BLaER1 treated with 17β-estradiol and CSF1 and Interleukin-3, amounts not matched to agents 10 nM and 100 nM (cell line): ENCODE results near the gene VPS9D1.
A peak's percentile ranks its signal among the peaks of the same experiment; 100 is the strongest.
"Not testable (repeated sequence)": the region's sequence is repeated elsewhere in the genome, so short reads cannot be mapped to it uniquely, and the experiment has no call there.

ENCODE experiments used
- H3K27ac ChIP-seq, 11 experiments: shearing (Covaris generic); formaldehyde crosslinking; 2 replicates each; pipeline ENCODE4 v1.8.1; 2022
- H3K27me3 ChIP-seq, 11 experiments: shearing (Covaris generic); formaldehyde crosslinking; 2 replicates each; pipeline ENCODE4 v1.8.1; 2022
- H3K36me3 ChIP-seq, 11 experiments: shearing (Covaris generic); formaldehyde crosslinking; 2 replicates each; pipeline ENCODE4 v1.8.1; 2022
- H3K4me1 ChIP-seq, 10 experiments: shearing (Covaris generic); formaldehyde crosslinking; 2 replicates each; pipeline ENCODE4 v1.8.1; 2022
- H3K4me2 ChIP-seq, 11 experiments: shearing (Covaris generic); formaldehyde crosslinking; 2 replicates each; pipeline ENCODE4 v1.8.1; 2022
- H3K4me3 ChIP-seq, 10 experiments: shearing (Covaris generic); formaldehyde crosslinking; 2 replicates each; pipeline ENCODE4 v1.8.1; 2022
- H3K9ac ChIP-seq, 11 experiments: shearing (Covaris generic); formaldehyde crosslinking; 2 replicates each; pipeline ENCODE4 v1.8.1; 2022
- H3K9me3 ChIP-seq, 11 experiments: shearing (Covaris generic); formaldehyde crosslinking; replicated peaks in 1 of 11; 2 replicates each; pipeline ENCODE4 v1.8.1; 2022
- H4K20me1 ChIP-seq, 11 experiments: shearing (Covaris generic); formaldehyde crosslinking; 2 replicates each; pipeline ENCODE4 v1.8.1; 2022
- Cebpa-rat ChIP-seq, 11 experiments: shearing (Covaris generic); IDR thresholded peaks; 2 replicates each; pipeline ENCODE4 v1.8.1; 2022

Gene VPS9D1

DNA sequence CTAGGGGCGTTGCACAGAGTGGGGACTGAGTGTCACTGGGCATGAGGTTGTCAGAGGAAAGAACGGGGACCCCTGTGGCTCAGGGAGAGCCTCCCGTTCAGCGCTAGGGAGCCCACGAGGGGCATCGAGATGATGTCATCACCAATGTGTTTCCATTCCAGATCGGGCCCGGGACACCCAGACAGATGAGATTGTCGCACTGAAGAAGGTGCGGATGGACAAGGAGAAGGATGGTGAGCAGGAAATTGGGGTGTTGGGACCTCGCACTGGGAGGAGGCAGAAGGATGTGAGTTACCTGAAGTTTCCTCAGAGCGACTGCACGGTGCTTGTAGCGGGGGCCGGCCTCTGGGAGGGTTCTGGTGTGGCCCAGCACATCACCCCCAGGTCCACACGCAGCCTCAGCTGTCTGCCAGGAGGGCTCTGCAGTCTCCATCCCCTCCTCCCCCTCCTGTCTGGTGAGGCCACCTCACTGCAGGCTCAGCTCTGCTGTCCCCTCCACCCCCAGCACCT is 30.3 kb downstream of the VPS9D1 start:
- peaks cover 47 to 78% (median 70%) of the 10 kb centered on the region in 11 experiments for H3K36me3 ChIP-seq
- no peak overlapping the region for H3K9ac ChIP-seq
- H3K4me2 ChIP-seq: no peak overlapping the region
- peaks cover 14 to 67% (median 59%) of the 10 kb centered on the region in 10 experiments for H3K4me1 ChIP-seq
- H3K4me3 ChIP-seq: no peak overlapping the region
- H3K27me3 ChIP-seq: no peaks in the 10 kb centered on the region
- no peak for TF ChIP-seq Cebpa-rat (IDR thresholded peaks at IDR 0.05)
- no peak overlapping the region for H3K27ac ChIP-seq
- peaks cover 2 to 6% (median 5%) of the 10 kb centered on the region in 11 experiments; a peak in 21 of 22 replicates for H3K9me3 ChIP-seq
- peaks cover 3 to 76% (median 52%) of the 10 kb centered on the region in 11 experiments; a peak in 19 of 22 replicates for H4K20me1 ChIP-seq

GRCh38 chr16:89689621-89690020 is 31.1 kb downstream of the VPS9D1 start:
- not testable (repeated sequence) for H3K4me2 ChIP-seq, H3K27me3 ChIP-seq, H3K27ac ChIP-seq, H3K4me3 ChIP-seq
- Histone ChIP-seq H3K9ac (peak overlapping the region in 2 of 11 experiments; percentile 8 to 15; a peak in 1 of 22 replicates), H3K36me3 (peaks cover 50 to 78% (median 71%) of the 10 kb centered on the region in 11 experiments), H3K4me1 (peaks cover 13 to 61% (median 52%) of the 10 kb centered on the region in 10 experiments), H4K20me1 (peaks cover 0 to 68% (median 47%) of the 10 kb centered on the region in 11 experiments; a peak in 19 of 22 replicates), H3K9me3 (peaks cover 10 to 14% (median 14%) of the 10 kb centered on the region in 11 experiments)

- TF ChIP-seq Cebpa-rat (IDR thresholded peaks at IDR 0.05): no peak
- no peak overlapping the region for H3K4me3 ChIP-seq
- peaks cover 13 to 19% (median 18%) of the 10 kb centered on the region in 11 experiments for H3K9me3 ChIP-seq
- H3K27me3 ChIP-seq: no peaks in the 10 kb centered on the region
- no peak overlapping the region for H3K27ac ChIP-seq
- peaks cover 13 to 58% (median 49%) of the 10 kb centered on the region in 10 experiments for H3K4me1 ChIP-seq
- H3K36me3 ChIP-seq: peaks cover 46 to 78% (median 69%) of the 10 kb centered on the region in 11 experiments
- peak overlapping the region in 2 of 11 experiments; percentile 87 to 98; a peak in 2 of 22 replicates for H3K4me2 ChIP-seq
- peak overlapping the region in 4 of 11 experiments; percentile 8 to 96 (median 54); a peak in 3 of 22 replicates for H3K9ac ChIP-seq
- peaks cover 0 to 63% (median 44%) of the 10 kb centered on the region in 11 experiments; a peak in 19 of 22 replicates for H4K20me1 ChIP-seq
These were observed 31.6 kb downstream of the VPS9D1 start for GRCh38 chr16:89689142-89689541.

DNA sequence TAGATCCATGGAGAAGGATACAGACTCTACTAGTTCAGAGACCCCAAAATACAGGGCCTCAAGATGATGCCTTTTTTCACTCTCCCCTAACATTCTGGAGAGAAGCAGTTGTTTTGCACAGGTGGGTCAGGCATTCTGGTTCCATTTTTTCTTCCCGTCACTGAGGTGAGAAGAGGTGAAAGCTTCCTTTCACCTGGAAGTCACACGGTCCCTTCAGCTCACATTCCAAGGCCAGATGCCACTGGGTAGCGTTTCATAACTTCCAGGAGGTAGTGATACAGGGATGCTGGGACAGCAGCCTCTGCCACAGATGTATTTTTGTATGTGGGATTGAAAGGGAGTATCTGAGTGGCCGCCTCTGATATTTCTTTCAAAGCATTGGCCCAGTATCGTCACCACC is 32.3 kb downstream of the VPS9D1 start:
- H3K4me1 ChIP-seq: peaks cover 13 to 50% (median 42%) of the 10 kb centered on the region in 10 experiments
- peak overlapping the region in 1 of 11 experiments; percentile 92; a peak in 1 of 22 replicates for H3K27ac ChIP-seq
- peaks cover 13 to 26% (median 25%) of the 10 kb centered on the region in 11 experiments for H3K9me3 ChIP-seq
- peaks cover 0 to 56% (median 37%) of the 10 kb centered on the region in 11 experiments; a peak in 17 of 22 replicates for H4K20me1 ChIP-seq
- no peak overlapping the region for H3K4me3 ChIP-seq
- peak overlapping the region; percentile 85 to 99 (median 97); a peak in 21 of 22 replicates for H3K4me2 ChIP-seq
- TF ChIP-seq Cebpa-rat (IDR thresholded peaks at IDR 0.05): no peak
- peak overlapping the region in 5 of 11 experiments; percentile 29 to 96 (median 89); a peak in 6 of 22 replicates for H3K9ac ChIP-seq
- H3K27me3 ChIP-seq: no peaks in the 10 kb centered on the region
- H3K36me3 ChIP-seq: peaks cover 39 to 78% (median 68%) of the 10 kb centered on the region in 11 experiments

DNA sequence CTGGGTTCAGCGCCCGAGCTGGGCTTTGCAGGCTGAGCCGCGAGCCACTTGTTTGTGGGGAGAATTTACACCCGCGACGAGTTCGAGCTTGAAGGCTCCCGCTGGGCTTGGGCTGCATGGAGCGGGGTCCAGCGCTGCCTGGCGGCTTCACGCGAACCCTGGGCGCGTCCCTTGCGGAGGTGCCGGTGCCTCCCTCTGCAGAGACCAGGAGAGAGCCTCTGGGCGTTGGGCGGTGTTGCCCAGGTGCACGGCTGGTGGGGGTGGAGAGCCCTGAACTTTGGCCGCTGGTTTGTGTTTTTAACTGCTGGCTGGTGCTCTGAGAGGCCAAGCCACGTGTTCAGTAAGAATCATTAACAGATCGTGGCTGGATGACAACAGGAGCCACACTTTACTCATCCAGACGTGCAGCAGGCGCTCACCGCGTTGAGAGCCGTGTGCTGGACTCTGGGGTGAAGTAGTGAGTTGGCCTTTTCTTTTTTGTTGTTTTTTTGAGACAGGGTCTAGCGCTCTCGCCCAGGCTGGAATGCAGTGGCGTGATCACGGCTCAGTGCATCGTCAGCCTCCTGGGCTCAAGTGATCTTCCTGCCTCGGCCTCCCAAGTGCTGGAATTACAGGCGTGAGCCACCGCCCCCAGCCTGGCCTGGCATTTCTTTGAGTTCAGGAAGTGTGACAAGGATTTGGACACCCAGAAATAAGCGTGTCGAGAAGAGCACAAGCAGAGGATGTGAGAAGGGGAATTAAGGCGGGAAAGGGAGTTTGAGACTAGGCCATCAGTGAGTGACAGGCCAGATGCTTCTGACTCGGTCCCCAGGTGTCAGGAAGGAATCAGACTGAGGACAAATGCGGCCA is 33.4 kb downstream of the VPS9D1 start:
- no peak for TF ChIP-seq Cebpa-rat (IDR thresholded peaks at IDR 0.05)
- peaks cover 13 to 41% (median 32%) of the 10 kb centered on the region in 10 experiments for H3K4me1 ChIP-seq
- H3K36me3 ChIP-seq: peaks cover 31 to 78% (median 69%) of the 10 kb centered on the region in 11 experiments
- H3K27me3 ChIP-seq: no peaks in the 10 kb centered on the region
- peak overlapping the region; percentile 55 to 96 (median 88); a peak in 20 of 22 replicates for H3K27ac ChIP-seq
- peak overlapping the region; percentile 77 to 96 (median 88) for H3K9ac ChIP-seq
- peak overlapping the region; percentile 85 to 99 (median 97) for H3K4me2 ChIP-seq
- H3K9me3 ChIP-seq: peaks cover 13 to 34% (median 31%) of the 10 kb centered on the region in 11 experiments
- H3K4me3 ChIP-seq: peak overlapping the region; percentile 66 to 86 (median 80)
- H4K20me1 ChIP-seq: peaks cover 0 to 48% (median 32%) of the 10 kb centered on the region in 11 experiments; a peak in 17 of 22 replicates

DNA sequence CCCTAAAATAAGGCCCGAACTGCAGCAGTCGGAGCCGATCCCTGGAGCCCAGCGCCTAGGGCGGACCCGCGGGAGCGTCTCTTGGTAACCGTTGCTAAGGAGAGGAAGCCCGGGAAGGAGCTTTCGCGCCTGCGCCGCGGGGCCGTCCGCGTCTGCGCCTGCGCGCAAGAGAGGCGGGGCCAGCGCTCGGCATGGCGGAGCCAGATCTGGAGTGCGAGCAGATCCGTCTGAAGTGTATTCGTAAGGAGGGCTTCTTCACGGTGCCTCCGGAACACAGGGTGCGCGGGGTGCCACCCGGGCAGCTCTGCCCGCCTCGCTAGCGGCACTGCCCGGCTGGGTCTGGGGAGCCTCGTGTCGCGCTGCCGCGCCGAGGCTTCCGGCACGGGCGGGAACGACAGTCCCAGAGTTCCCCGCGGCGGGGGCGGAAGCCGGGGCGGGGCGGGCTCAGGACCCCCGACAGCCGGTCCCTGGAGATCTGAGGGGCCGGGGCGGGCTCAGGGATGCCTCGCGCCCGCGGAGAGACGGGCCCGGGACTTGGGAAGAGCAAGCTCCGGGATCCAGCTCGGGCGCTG is 34.1 kb downstream of the VPS9D1 start, which contains the start of gene CDK10:
CDK10 (plus strand) TSS at position 170 of the 572 bp plus-strand sequence; CDS start at position 192, 22 bp downstream.
- Histone ChIP-seq H4K20me1 (peaks cover 0 to 41% (median 25%) of the 10 kb centered on the region in 11 experiments; a peak in 15 of 22 replicates), H3K27ac (peak within 1 kb of the TSS; percentile 55 to 96 (median 88); a peak in 20 of 22 replicates), H3K4me3 (peak within 1 kb of the TSS; percentile 66 to 86 (median 80)), H3K27me3 (no peaks in the 10 kb centered on the region), H3K9ac (peak within 1 kb of the TSS; percentile 77 to 96 (median 88)), H3K9me3 (peaks cover 13 to 40% (median 34%) of the 10 kb centered on the region in 11 experiments), H3K4me2 (peak within 1 kb of the TSS; percentile 85 to 99 (median 97)), H3K4me1 (peaks cover 13 to 33% (median 25%) of the 10 kb centered on the region in 10 experiments), H3K36me3 (peaks cover 24 to 76% (median 65%) of the 10 kb centered on the region in 11 experiments)
- TF ChIP-seq Cebpa-rat (IDR thresholded peaks at IDR 0.05): no peak

DNA sequence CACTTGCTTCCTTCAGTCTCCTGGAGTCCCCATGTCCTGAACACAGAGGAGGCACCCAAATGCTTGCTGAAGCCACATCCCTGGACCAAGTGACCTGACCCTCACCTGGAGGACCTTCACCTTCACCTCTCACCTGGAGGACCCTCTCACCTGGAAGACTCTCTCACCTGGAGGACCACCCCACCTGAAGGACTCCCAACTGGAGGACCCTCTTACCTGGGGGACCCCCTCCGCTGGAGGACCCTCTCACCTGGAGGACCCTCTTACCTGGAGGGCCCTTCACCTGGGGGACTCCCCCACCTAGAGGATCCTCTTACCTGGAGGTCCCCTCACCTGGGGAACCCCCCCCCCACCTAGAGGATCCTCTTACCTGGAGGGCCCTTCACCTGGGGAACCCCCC is 34.8 kb downstream of the VPS9D1 start:
- no peak overlapping the region for H3K27ac ChIP-seq
- H4K20me1 ChIP-seq: peaks cover 0 to 39% (median 20%) of the 10 kb centered on the region in 11 experiments; a peak in 13 of 22 replicates
- H3K27me3 ChIP-seq: no peaks in the 10 kb centered on the region
- H3K9ac ChIP-seq: no peak overlapping the region
- H3K36me3 ChIP-seq: peaks cover 18 to 73% (median 63%) of the 10 kb centered on the region in 11 experiments
- H3K9me3 ChIP-seq: peaks cover 17 to 47% (median 39%) of the 10 kb centered on the region in 11 experiments
- no peak overlapping the region for H3K4me3 ChIP-seq
- no peak for TF ChIP-seq Cebpa-rat (IDR thresholded peaks at IDR 0.05)
- peaks cover 13 to 27% (median 19%) of the 10 kb centered on the region in 10 experiments for H3K4me1 ChIP-seq
- H3K4me2 ChIP-seq: 0 out of 22 replicates have a peak overlapping the region, but pooled peaks of 2 of the 11 experiments have one; percentile 85 to 87

DNA sequence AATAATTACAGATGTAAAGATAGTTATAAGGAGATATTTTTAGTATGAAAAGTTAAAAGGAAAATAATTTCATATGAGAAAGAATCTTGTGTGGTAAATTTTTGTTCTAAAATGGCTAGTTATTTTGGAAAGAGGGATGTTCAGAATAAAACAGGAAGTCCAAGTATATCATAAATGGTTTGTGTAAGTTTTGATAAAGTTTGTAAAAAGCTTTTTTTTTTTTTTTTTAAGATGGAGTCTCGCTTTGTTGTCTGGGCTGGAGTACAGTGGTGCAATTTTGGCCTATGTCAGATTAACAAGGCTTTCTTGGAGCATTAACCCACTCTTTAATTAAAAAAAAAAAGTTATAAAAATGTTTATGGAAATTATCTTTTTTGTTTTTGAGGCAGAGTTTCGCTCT is 42.4 kb downstream of the VPS9D1 start:
- TF ChIP-seq Cebpa-rat (IDR thresholded peaks at IDR 0.05): no peak
- H3K4me1 ChIP-seq: no peaks in the 10 kb centered on the region

More for the DNA sequence above, 42.4 kb downstream of the VPS9D1 start:
- Histone ChIP-seq H4K20me1 (no peaks in the 10 kb centered on the region), H3K36me3 (peaks cover 5 to 58% (median 38%) of the 10 kb centered on the region in 11 experiments; a peak in 21 of 22 replicates), H3K27me3 (no peaks in the 10 kb centered on the region), H3K9me3 (peaks cover 50 to 78% (median 71%) of the 10 kb centered on the region in 11 experiments), H3K9ac (no peak overlapping the region), H3K4me3 (peak overlapping the region in 2 of 10 experiments; percentile 6 to 29; a peak in 3 of 20 replicates), H3K27ac (no peak overlapping the region), H3K4me2 (no peak overlapping the region)
